Kidney epithelial cell (primary cell): ENCODE results near the gene GLIS1. TPM values are rescaled to one million over a fixed set of nuclear protein-coding genes. Genes with fewer than 3 reads are reported as not detected.

Source experiments
- DNase-seq: peaks from one replicate; pipeline ENCODE4 v3.0.0-alpha.2; 2010; ENCODE audit warnings: low read depth
- H3K27me3 ChIP-seq: 2 replicates; pipeline ENCODE4 v1.6.0; 2011; ENCODE audit warnings: low read length; ENCODE audit not compliant: control insufficient read depth, insufficient read depth
- H3K36me3 ChIP-seq: 2 replicates; pipeline ENCODE4 v1.5.1; 2011; ENCODE audit warnings: low read length; ENCODE audit not compliant: control insufficient read depth, insufficient read depth
- H3K4me3 ChIP-seq: 2 replicates; pipeline ENCODE4 v1.5.1; 2011; ENCODE audit warnings: low read depth, mild to moderate bottlenecking, control low read depth, low read length
- CTCF ChIP-seq: IDR thresholded peaks from 2 replicates; pipeline ENCODE4 v1.5.1; 2011; ENCODE audit warnings: mild to moderate bottlenecking, moderate library complexity, low read length, control low read depth, inconsistent platforms; ENCODE audit not compliant: insufficient read depth, poor library complexity, severe bottlenecking
- total RNA-seq: library from RNA; depleted of rRNA; stranded (reverse); fragments of >200 nt; gene quantifications from 2 replicates; pipeline ENCODE4 v1.2.3, GENCODE V29; 2015

GLIS1 gene
- total RNA-seq, 1 donor from 2014 or later = 0.63 TPM

- DNase-seq = no peak
- H3K27me3 ChIP-seq = peaks cover 18% of the 10 kb centered on the region
- TF ChIP-seq CTCF = no peak
- H3K36me3 ChIP-seq = no peaks in the 10 kb centered on the region
- no peak overlapping the region for H3K4me3 ChIP-seq
These were observed 1.7 kb upstream of the GLIS1 start for GRCh38 chr1:53740621-53741105.

DNA sequence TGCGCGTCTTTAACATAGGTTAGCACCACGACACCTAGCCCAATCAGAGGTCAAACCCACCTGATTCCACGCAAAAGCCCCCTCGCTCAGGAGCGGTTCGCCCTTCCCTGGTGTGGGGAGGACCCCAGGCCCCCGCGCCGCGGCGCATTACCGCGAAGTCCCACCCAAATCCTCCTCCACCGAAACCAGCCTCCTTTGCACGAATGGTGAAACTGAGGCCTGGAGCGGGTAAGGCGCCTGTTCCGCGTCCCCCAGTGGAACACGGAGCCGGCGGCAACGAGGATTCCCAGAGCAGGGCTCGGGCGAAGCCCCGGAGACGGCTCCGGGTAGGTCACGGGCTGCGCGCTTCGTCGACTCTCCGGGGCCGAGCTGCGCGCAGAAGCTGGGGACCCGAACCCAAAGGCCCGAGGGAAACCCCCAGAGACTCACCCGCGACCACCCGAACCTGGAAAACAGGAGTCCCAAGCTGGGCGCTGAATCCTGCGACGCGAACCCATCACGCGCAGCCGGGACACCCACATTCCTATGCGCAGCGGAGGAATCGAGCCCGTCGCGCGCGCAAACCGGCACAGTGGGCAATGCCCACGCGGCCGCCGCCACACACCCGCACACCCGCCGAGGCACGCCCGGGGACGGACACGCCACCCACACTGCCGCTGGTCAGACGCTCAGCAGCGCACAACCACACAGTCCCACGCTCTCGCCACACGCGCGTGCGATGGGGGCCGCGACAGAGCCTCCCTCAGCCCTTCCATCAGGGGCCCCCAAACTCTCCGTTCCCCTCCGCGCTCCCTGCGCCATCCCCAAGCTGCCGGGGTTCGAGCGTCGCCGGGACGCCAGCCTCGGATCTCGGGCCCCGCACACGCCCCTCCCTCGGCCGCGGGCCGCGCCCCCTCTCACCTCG is 507 bp downstream of the GLIS1 start:
- Histone ChIP-seq H3K27me3 (peaks cover 21% of the 10 kb centered on the region), H3K36me3 (no peaks in the 10 kb centered on the region), H3K4me3 (peak overlapping the region; percentile 52)
- no peak for DNase-seq
- no peak for TF ChIP-seq CTCF

DNA sequence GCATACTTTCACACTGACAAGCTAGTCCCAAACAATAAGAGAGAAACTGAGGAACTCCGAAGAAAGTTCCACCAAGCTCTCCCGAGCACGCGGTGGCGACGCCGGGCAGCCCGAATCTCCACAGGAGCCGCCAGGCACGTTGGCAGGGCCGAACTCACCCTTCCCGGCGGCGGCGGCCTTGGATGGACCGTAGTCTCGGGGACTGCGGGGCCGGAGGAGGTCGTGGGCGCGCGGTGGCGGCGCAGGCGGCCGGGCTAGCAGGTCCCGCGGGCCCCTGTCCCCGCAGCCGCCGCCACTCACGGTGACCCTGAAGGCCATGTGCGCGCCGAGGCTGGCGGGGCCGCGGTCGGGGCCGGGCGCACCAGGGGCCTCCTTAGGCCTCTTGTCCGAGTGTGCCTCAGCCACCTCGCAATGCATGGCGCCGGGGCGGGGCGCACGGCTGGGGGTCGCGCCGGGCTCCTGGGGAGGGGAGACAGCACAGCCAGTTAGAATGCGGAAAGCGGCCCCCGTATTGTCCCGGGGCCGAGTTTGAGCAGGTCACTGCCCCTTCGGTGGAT is 1.2 kb downstream of the GLIS1 start:
- peak overlapping the region; percentile 52 for H3K4me3 ChIP-seq
- H3K36me3 ChIP-seq = no peaks in the 10 kb centered on the region
- peaks cover 21% of the 10 kb centered on the region for H3K27me3 ChIP-seq
- no peak for DNase-seq
- TF ChIP-seq CTCF = no peak

DNA sequence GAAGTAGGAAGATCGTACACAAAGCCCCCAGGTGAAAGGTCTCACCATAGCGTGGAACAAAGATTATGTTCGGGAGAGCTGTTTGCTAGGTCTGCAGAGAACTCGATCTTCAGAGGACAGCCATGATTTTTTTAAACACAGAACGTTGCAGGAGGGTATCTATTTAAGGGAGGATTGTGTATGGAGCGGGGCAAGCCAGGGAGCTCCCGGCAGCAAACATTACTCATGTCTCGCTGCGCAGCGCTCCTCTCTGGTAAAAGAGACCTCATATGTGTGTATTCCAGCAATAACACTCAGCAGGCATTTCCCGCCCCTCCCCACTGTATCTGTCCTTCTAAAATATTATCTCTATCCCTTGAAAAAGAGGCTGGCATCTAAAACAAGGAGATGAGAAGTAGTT is 2.7 kb downstream of the GLIS1 start:
- peaks cover 21% of the 10 kb centered on the region for H3K27me3 ChIP-seq
- no peaks in the 10 kb centered on the region for H3K36me3 ChIP-seq
- no peak for DNase-seq
- H3K4me3 ChIP-seq = no peak overlapping the region
- no peak for TF ChIP-seq CTCF

DNA sequence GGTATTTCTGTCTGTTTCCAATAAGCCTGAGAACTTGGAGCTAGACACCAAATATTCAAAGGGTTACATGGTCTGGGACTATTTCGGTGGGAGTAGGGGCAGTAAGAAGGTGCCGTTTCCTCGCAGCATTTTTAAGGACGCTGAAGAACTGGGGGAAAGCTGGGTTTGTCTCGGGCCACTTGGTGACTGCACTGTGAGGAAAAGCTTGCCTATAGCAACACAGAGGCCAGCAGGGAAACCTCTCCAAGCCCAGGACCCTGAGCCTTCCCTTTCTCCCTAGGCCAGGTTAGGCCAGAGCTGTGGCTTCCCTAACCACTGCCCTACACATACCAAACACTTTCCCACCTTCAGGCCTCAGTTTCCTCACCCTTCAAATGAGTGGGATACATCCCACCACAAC is 3.3 kb downstream of the GLIS1 start:
- Histone ChIP-seq H3K27me3 (peaks cover 21% of the 10 kb centered on the region), H3K36me3 (no peaks in the 10 kb centered on the region), H3K4me3 (no peak overlapping the region)
- DNase-seq = no peak
- TF ChIP-seq CTCF = no peak
